ENCODE results near the gene UNC45A.

UNC45A gene

GRCh38 chr15:90968434-90968833 is 33.3 kb downstream of the UNC45A start:
- DNase-seq, result no peak

GRCh38 chr15:90970274-90970673 is 35.2 kb downstream of the UNC45A start:
- DNase-seq, result no peak

DNA sequence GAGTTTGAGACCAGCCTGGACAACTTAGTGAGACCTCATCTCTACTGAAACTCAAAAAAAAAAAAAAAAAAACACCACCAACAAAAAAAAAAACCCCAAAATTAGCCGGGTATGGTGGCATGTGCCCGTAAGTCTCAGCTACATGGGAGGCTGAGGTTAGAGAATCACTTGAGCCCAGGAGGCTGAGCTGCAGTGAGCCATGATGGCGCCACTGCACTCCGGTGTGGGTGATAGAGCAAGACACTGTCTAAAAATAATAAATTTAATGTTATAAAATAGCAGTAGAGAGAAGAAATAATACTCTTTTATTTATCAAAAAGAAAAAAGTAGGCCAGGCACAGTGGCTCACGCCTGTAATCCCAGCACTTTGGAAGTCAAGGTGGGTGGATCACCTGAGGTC is 37.0 kb downstream of the UNC45A start:
- DNase-seq, result no peak

DNA sequence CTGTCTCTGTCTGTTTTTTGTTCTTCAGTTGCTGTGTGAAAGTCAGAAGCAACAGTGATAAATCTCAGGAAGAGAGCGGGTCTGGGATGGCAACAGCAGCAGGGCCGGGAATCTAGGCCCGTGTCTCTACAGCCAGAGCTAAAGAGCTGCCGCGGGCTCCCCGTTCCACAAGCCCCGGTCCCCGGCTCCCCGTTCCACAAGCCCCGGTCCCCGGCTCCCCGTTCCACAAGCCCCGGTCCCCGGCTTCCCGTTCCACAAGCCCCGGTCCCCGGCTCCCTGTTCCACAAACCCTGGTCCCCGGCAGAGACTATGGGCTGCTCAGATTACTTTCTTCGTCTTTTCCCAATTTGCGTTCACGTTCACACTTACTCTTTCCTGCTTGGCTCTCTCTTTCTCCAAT is 39.1 kb downstream of the UNC45A start:
- DNase-seq, result no peak

DNA sequence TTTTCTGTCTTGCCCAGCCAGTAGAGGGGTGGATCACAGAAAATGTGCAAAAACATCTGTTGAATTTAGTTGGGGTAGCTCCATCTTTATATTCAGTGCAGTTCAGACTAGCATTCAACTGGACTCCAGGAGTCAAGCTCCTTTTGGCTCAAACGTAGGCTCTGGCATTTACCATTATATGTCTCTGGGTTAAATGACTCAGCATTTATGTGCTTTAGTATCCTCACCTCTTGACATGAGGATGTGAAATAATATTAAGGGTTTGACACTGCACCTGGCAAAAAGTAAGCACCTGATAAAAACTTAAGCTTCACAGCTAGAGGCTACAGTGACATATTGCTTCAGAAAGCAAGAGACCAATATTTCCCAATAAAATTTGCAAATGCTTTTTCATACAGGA is 44.5 kb downstream of the UNC45A start:
- DNase-seq, result no peak

- no peak for DNase-seq
Observed at GRCh38 chr15:90981681-90982080, 46.6 kb downstream of the UNC45A start.

- no peak for DNase-seq
Observed at GRCh38 chr15:90982135-90982534, 47.0 kb downstream of the UNC45A start.

GRCh38 chr15:90986790-90987507 is 51.9 kb downstream of the UNC45A start:
- DNase-seq, result no peak

DNA sequence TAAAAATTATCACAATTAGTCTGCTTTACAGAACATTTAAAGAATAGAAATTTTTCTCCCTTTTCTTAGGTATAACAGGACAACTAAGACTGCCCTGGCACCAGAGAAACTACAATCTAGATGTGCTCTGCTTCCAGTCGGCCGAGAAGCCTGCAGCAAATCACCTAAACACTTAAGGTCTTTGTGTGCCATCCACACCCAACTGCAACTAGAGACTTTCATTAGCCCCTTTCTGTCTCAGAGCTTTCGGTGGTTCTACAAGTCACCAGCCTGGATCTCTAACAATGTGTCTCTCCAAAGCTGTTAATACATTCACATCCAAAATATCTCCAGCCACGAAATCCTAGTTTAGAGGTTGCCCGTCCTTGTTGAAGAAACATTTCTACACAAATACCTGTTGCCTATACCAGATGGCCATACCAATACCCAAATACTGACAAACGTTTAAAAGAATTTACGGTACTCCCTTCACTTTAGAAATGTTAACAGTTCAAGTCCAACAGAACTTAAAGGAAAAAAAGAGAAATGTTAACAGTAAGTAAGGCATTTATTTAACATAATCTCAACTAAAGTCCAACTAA is 52.6 kb downstream of the UNC45A start:
- no peak for DNase-seq

- no peak for DNase-seq
Observed at GRCh38 chr15:90988296-90988695, 53.2 kb downstream of the UNC45A start.

- DNase-seq, result no peak
Observed at GRCh38 chr15:90989040-90989768, 54.1 kb downstream of the UNC45A start.

- DNase-seq, result no peak
Observed at GRCh38 chr15:90990446-90990845, 55.4 kb downstream of the UNC45A start.

GRCh38 chr15:90991587-90992285 is 56.7 kb downstream of the UNC45A start:
- DNase-seq, result no peak

- peak; percentile 2 to 4 for DNase-seq
Observed at GRCh38 chr15:90994059-90994416, 59.0 kb downstream of the UNC45A start.

- peak; percentile 96 to 97 for DNase-seq
Observed at GRCh38 chr15:90994417-90995311, 59.6 kb downstream of the UNC45A start, which contains the start of gene PRC1. TSS of gene PRC1 (minus strand) at chr15:90994535. CDS start at chr15:90994417, 118 bp downstream.

GRCh38 chr15:90998737-90999136 is 63.7 kb downstream of the UNC45A start:
- DNase-seq, result no peak

GRCh38 chr15:91001209-91001608 is 66.1 kb downstream of the UNC45A start:
- DNase-seq, result no peak

All from activated CD4-positive, alpha-beta T cell treated with anti-CD3 and anti-CD28 coated beads for 4 hours (primary cell).